Measurements from ENCODE around the gene KPNA1.
A peak's percentile ranks its signal among the peaks of the same experiment; 100 is the strongest.

KPNA1 gene

DNA sequence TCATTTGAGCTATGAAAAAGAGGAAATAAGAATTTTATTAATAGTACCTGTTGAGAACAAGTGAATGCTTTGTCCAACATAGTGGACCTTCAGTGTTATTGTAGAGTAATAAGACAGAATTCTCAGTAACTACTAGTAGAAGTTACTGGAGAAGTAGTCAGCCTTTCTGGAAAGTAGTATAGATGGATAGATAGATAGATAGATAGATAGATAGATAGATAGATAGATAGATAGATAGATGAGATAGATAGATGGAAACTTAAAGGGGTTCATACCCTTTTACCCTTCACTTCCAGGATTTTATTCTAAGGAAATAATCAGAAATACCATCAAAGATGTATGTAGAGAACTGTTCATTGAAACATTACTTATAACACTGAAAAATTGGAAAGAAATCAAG, 125.5 kb downstream of the KPNA1 start:
- Histone ChIP-seq H4K20me1 (ENCODE audit: insufficient read depth) (no peaks in the 10 kb centered on the region), H2AFZ (ENCODE audit: low read depth) (no peak overlapping the region), H3K27me3 (ENCODE audit: insufficient read depth, low read depth) (no peaks in the 10 kb centered on the region), H3K27ac (no peak overlapping the region), H3K4me1 (ENCODE audit: low read depth, poor library complexity, severe bottlenecking) (peaks cover 13% of the 10 kb centered on the region), H3K4me3 (IDR thresholded peaks at IDR 0.05; ENCODE audit: insufficient read depth, low read depth, low read length) (no peak overlapping the region), H3K4me2 (no peak overlapping the region), H3K36me3 (ENCODE audit: insufficient read depth) (no peaks in the 10 kb centered on the region), H3K79me2 (ENCODE audit: insufficient read depth, low read depth) (no peaks in the 10 kb centered on the region), H3K9ac (no peak overlapping the region)
- TF ChIP-seq, protein P1, sequence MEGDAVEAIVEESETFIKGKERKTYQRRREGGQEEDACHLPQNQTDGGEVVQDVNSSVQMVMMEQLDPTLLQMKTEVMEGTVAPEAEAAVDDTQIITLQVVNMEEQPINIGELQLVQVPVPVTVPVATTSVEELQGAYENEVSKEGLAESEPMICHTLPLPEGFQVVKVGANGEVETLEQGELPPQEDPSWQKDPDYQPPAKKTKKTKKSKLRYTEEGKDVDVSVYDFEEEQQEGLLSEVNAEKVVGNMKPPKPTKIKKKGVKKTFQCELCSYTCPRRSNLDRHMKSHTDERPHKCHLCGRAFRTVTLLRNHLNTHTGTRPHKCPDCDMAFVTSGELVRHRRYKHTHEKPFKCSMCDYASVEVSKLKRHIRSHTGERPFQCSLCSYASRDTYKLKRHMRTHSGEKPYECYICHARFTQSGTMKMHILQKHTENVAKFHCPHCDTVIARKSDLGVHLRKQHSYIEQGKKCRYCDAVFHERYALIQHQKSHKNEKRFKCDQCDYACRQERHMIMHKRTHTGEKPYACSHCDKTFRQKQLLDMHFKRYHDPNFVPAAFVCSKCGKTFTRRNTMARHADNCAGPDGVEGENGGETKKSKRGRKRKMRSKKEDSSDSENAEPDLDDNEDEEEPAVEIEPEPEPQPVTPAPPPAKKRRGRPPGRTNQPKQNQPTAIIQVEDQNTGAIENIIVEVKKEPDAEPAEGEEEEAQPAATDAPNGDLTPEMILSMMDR (conservative IDR thresholded peaks at IDR 0.05; ENCODE audit: low read depth, low read length): no peak

DNA sequence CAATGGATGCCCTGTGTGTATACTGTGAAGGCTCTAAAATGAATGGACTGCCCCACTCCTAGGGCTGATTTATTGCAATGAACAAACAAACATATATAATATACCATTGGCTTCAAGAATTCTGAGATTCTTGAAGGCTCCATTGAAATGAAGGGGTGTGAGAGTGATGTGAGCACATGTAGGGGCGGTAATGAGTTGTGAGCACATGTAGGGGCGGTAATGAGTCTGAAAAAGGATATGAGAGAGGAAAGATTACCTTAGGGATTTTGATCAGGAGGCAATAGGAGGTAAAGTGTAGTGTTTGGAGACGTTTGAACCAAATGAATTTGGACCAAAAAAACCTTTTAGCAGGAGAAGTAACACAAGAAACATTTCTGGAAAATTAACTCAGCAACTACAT, 127.0 kb downstream of the KPNA1 start:
- Histone ChIP-seq H4K20me1 (ENCODE audit: insufficient read depth) (no peaks in the 10 kb centered on the region), H3K27me3 (ENCODE audit: insufficient read depth, low read depth) (no peaks in the 10 kb centered on the region), H3K4me1 (ENCODE audit: low read depth, poor library complexity, severe bottlenecking) (peaks cover 13% of the 10 kb centered on the region), H3K4me3 (IDR thresholded peaks at IDR 0.05; ENCODE audit: insufficient read depth, low read depth, low read length) (no peak overlapping the region), H2AFZ (ENCODE audit: low read depth) (no peak overlapping the region), H3K9ac (no peak overlapping the region), H3K27ac (no peak overlapping the region), H3K79me2 (ENCODE audit: insufficient read depth, low read depth) (peaks cover 3% of the 10 kb centered on the region; the same call in 1 of the 2 replicates), H3K4me2 (no peak overlapping the region), H3K36me3 (ENCODE audit: insufficient read depth) (no peaks in the 10 kb centered on the region)
- TF ChIP-seq, protein P1 (conservative IDR thresholded peaks at IDR 0.05; ENCODE audit: low read depth, low read length): no peak

DNA sequence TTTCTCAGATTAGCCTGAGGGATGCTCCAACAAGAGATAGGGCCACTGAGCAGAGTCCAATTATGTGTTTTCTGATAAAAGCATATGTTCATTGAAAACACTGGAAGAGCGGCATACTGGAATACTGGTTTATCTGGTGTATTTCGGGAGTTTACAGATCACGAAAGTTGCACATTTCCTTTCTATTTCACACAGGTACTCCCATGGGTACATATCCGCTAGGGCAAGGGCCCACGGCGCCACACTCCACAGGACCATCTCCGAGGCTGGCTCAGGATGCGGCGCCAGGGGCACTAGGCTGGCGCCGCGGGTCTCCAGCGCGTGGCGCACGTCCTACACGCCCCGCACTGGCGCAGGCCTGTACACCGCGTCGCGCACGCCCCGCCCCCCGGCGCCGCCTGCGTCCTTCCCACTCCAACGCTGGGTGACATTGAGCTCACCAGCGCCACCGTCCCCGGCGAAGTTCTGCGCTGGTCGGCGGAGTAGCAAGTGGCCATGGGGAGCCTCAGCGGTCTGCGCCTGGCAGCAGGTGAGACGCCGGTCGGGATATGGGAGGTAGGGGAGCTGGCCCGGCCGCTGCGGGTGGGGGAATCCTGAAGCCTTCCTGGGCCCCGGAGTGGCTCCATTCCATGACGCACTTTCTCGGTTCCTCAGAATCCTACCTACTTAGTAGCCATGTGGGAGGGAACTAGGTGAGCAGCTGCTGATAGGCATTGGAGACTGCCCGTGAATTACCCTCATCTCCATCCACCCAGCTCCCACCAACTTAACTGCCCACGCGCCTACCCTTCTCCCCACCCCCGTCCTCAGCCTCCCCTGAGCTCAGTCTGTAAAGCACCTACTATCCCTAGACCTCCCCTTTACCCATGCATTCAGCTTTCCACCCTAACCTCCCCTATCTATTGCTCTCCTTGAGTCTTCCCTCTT, 130.7 kb downstream of the KPNA1 start, which contains the start of gene FAM162A:
FAM162A (plus strand) TSS at position 412 of the 927 bp plus-strand sequence; CDS start at position 496, 84 bp downstream.
- TF ChIP-seq, protein P1 (conservative IDR thresholded peaks at IDR 0.05; ENCODE audit: low read depth, low read length): peak; percentile 66
- H3K79me2 ChIP-seq (ENCODE audit: insufficient read depth, low read depth): peaks cover 33% of the 10 kb centered on the region
- H3K4me1 ChIP-seq (ENCODE audit: low read depth, poor library complexity, severe bottlenecking): peaks cover 34% of the 10 kb centered on the region
- no peaks in the 10 kb centered on the region for H4K20me1 ChIP-seq (ENCODE audit: insufficient read depth)
- peak within 1 kb of the TSS; percentile 96 for H3K4me3 ChIP-seq (IDR thresholded peaks at IDR 0.05; ENCODE audit: insufficient read depth, low read depth, low read length)
- H3K4me2 ChIP-seq: peak within 1 kb of the TSS; percentile 98
- no peaks in the 10 kb centered on the region for H3K27me3 ChIP-seq (ENCODE audit: insufficient read depth, low read depth)
- peak within 1 kb of the TSS; percentile 81 for H3K9ac ChIP-seq
- peak within 1 kb of the TSS; percentile 72 for H3K27ac ChIP-seq
- no peaks in the 10 kb centered on the region for H3K36me3 ChIP-seq (ENCODE audit: insufficient read depth)
- H2AFZ ChIP-seq (ENCODE audit: low read depth): peak within 1 kb of the TSS; percentile 84

DNA sequence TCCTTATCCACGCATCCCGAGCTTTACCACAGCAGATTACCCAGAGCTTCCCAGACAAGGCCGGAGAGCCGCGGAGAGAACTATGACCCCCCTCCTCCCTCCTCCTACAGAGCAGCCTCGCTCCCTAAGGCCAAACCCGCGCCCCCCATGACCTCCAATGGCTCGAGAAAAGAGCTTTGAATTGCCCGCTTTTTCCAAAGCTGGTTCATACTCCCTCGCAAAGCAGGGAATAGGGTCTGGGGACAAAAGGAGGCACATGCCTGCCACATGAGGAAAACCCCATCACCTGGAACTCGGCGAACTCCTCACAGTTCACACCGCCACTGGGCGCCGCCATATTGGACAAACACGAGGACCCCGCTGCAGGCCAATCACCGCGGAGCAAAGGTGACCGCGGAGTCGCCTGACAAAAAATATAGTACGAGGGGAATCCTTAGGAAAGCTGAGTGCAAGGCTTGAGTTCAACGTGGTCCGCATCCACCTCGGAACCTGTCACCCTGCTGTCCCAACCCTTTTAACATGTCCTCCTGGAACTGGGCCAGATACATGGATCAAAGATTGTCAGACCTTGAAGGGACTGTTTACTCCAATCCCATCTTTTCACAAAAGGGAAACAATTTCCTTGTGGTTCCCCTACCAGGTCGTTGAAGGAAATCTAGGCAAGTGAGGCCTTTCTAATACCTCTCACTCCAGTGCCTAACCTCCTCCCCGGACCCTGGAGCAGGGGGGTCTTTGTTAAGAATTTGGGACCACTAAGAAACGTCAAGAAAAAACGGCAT, 131.7 kb downstream of the KPNA1 start, which contains the start of gene MIX23:
MIX23 (minus strand) TSS at position 344 of the 779 bp plus-strand sequence; CDS start at position 337, 7 bp downstream.
- peak within 1 kb of the TSS; percentile 98 for H3K4me2 ChIP-seq
- peaks cover 33% of the 10 kb centered on the region for H3K79me2 ChIP-seq (ENCODE audit: insufficient read depth, low read depth)
- no peaks in the 10 kb centered on the region for H3K36me3 ChIP-seq (ENCODE audit: insufficient read depth)
- TF ChIP-seq, protein P1 (conservative IDR thresholded peaks at IDR 0.05; ENCODE audit: low read depth, low read length): 0 out of 2 replicates have a peak, but pooled peaks have one; percentile 3
- peak within 1 kb of the TSS; percentile 84 for H2AFZ ChIP-seq (ENCODE audit: low read depth)
- H3K4me3 ChIP-seq (IDR thresholded peaks at IDR 0.05; ENCODE audit: insufficient read depth, low read depth, low read length): peak within 1 kb of the TSS; percentile 96
- no peaks in the 10 kb centered on the region for H3K27me3 ChIP-seq (ENCODE audit: insufficient read depth, low read depth)
- peaks cover 34% of the 10 kb centered on the region for H3K4me1 ChIP-seq (ENCODE audit: low read depth, poor library complexity, severe bottlenecking)
- no peaks in the 10 kb centered on the region for H4K20me1 ChIP-seq (ENCODE audit: insufficient read depth)
- peak within 1 kb of the TSS; percentile 81 for H3K9ac ChIP-seq
- peak within 1 kb of the TSS; percentile 72 for H3K27ac ChIP-seq
